Stimulated activated CD4-positive, alpha-beta T cell treated with anti-CD3 and anti-CD28 coated beads, Interleukin-1b, Interleukin-23, amount 100 ng/mL, for 4 hours (primary cell): ENCODE data around the gene AASDH.
"Not testable (repeated sequence)": the region's sequence is repeated elsewhere in the genome, so short reads cannot be mapped to it uniquely, and the experiment has no call there.

Source experiments
- DNase-seq, 2 donors: peaks; one replicate each; pipeline ENCODE4 v3.0.0-alpha.2; 2020; ENCODE audit warnings: low read depth in 2 of 2

Gene AASDH

DNA sequence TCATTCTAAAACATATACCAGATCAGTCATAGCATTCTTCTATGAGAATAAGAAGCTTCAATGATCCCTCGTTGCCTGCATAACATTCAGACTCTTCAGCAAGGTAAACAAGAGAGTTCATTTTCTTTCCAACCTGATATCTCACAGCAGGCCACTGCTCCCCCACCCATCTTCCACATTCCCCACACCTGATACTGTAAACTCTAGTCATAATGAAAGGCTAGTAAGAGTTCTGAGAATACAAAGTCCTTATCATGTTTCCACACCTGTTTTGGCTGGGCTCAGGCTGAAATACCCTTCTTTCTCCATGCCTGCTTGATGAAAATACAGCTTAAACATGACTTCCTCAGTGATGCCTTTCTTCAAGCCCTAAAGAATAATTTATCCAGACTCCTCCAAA is 2.3 kb upstream of the AASDH start:
- no peak for DNase-seq

DNA sequence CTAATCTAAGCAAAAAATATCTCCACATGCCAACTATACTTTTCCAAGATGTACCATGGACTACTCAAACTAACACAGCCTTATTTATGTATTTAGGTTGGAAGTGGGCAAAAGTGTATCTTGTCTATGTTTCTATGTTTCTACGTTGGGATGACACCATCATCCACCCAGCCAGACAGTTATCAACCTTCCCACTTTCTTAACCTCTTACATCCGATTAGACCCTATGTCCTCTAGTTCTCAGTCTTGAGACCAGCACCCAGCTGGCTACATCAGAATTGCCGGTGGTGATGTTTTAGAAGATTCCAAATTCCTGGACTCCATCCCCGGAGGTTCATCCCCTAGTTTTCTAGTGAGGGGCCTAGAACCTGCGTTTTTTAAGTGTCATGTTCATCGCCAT is 1.0 kb upstream of the AASDH start:
- no peak for DNase-seq

- DNase-seq = no peak
These were observed 1.2 kb downstream of the AASDH start for GRCh38 chr4:56386091-56386490.

DNA sequence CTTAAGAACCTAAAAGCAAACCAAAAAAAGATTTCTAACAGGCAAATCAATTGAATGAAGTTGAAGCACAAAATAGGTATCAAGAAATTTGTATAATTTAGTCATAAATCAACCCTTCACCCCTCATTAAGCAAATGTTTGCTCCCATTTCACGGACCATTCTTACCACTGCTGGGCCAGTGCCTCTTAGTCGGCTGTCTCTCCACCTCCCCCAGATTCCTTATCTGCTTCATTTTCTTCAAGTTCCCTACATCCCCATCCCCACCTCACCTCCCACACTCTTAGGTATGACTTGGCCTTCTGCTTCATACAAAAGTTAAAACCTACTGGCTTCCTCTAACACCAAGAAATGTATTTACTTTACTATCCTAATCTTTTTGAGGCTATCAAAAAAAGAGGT is 11.8 kb downstream of the AASDH start:
- no peak for DNase-seq

- DNase-seq = no peak
These were observed 12.3 kb downstream of the AASDH start for GRCh38 chr4:56374956-56375355.

GRCh38 chr4:56372774-56373173 is 14.5 kb downstream of the AASDH start:
- no peak for DNase-seq

DNA sequence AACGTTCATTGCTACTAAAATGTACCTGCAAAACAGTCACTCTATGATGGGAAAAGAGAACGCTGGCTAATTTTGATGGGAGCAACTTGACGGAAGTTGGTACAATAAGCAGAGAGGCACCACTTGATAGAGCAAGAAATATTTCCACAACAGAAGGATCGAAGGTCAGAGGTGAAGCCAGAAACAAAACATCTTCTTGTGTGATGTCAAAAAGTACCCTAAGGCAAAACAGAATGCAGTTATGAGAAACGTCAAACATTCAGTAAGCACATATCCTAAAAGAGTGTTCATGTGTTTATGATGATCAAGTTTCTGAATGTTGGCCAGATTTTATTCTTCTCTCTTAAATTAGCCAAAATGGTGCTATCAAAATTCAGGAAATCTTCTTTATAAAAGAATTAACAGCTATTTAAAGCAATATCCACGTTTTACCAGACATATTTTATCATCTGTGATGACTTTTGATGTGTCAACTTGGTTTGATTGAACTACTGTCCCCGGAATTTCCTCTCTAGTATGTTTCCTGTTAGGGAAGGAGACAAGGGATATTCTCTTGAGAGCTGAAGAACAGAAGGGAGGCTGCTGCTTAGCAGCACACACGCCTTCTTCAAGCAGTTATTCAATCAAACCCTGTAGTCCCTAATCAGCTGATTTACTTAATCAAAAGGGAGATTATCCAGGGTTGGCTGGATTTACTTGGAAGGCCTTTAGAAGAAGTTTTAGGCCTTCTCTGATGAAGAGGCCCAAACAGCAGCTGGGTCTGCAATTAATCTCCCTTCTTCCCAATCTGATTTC is 15.7 kb downstream of the AASDH start:
- DNase-seq = no peak

GRCh38 chr4:56370377-56370776 is 16.9 kb downstream of the AASDH start:
- no peak for DNase-seq

- not testable (repeated sequence) for DNase-seq
These were observed 24.3 kb downstream of the AASDH start for GRCh38 chr4:56362981-56363380.

DNA sequence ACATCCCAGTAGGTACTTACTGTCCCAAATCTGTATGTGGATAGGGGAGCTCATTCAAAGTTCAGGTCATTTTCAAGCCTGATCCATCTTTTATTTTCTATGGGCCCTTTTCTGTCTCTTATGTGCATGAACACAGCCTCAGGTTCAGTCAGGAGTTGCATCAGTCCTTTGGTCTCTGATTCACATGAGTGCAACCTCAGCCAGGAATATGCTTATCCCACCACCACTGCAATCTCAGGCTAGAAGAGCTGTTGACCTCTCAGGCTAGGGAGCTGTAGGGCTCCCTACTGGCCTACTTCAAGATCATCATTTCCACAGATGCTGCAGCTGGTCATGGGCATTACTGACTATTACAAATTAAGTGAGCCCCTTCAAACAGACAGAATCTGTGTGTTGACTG is 27.2 kb downstream of the AASDH start:
- DNase-seq = no peak

- no peak for DNase-seq
These were observed 30.6 kb downstream of the AASDH start for GRCh38 chr4:56356650-56357049.

- no peak for DNase-seq
These were observed 38.7 kb downstream of the AASDH start for GRCh38 chr4:56348576-56348975.

DNA sequence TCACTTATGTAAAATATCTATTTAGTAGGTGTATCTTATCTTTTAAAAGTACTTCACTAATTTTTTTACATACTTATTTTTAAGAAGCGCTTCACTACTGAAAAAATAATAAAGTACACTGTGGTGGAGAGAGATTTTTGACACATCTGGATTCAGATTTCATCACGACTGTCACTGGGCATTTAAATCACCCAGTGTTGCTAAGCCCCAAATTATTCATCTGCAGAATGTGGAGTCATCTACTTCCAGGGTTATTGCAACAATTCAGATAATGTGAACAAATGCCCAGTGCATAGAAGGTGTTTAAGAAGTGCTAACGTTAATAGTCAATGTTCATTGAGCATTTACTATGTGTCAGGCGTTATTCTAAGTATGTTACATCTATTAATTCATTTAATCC is 41.8 kb downstream of the AASDH start:
- no peak for DNase-seq

GRCh38 chr4:56342746-56343145 is 44.5 kb downstream of the AASDH start:
- no peak for DNase-seq

DNA sequence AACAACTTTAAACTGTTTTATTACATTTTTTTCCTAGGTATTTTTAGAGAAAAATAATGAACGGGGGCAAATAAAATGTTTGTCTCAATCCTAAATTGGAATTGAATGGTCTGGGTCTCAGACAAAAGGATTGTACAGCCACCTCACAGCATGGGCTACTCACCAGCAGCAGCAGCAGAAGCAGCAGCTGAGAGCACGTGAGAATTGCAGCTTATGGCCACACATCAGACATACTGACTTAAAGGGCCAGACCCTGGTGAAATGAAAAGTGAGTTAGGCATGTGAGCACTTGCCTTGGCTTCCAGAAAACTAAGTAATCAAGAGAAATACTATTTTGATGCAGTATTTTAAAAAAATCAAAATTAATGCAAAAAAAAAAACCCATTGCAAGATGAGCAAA is 56.6 kb downstream of the AASDH start:
- no peak for DNase-seq

DNA sequence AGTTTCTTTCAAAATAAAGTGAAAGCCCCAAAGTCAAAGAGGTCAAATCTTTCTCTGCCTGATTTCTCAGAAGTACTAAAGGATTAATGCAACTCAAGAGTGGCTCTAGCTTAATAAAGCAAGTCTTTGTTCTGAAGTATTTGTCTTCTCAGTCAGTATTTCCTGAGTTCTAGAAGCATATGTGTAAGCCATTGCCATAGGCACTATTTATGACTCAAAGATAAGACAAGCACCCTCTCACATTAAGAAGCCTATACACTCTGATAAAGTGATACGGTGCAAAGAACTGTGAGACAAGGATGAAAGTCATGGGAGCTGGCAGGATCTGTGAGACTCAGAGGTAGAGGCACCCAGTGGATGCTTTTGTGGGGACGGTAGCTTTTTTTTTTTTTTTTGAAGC is 60.9 kb downstream of the AASDH start:
- DNase-seq = no peak

DNA sequence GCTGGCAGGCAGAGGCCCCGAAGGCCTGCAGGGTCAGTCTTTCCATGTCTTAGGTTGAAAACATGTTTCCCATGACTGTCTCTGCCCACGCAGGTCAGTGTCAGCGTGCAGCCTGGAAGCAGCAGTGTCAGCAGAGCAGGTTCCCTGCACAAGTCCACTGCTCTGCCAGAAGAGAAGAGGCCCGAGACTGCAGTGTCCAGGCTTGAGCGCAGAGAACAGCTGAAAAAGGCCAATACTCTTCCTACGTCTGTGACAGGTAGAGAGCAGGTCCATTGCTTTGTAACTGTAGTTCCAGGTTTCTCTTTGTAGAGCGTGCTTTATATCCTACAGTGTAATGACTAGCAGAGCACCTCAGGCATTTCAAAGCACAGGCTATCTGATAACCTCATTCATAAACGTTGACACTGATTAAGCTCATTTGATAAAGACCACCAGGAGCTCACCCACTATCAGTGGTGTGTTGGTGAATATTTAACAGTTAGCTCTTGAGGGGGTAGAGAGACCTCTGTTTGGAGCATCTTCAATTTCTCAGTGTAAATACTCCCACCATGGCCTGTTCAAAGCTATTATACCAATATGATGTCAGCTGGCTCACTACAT is 63.2 kb downstream of the AASDH start:
- no peak for DNase-seq

DNA sequence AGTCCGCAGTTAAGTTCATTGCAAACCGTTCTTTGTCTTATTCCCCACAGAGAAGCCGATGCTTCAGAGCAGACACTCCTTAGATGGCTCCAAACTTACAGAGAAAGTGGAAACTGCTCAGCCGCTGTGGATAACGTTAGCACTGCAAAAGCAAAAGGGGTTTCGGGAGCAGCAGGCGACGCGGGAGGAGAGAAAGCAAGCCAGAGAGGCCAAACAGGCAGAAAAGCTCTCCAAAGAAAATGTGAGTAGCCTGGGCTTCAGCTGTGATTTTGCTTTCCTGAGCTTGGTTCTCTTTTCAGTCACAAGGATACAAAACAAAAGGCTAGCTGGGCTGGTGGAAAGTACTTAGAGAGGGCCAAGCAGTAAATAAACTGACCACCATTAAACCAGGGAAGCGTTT is 64.0 kb downstream of the AASDH start:
- no peak for DNase-seq

DNA sequence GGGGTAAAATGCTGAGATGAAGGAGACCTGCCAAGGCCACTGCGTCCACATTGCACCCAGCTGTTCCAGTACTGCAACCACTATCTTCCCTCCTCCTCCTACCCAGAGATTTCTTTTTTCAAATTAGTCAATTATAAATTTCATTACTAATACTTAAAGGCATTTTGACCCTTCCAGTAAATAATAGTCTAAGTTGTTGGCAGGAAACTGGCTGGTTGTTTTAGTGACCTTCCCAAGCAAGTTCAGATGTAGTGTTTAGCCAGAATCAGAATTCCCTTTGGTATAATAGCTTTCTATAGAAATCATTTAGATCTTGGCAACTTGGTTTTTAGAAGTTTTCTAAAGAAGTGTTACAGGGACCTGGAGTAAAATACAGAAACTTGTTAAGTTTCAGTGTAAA is 66.0 kb downstream of the AASDH start:
- no peak for DNase-seq

DNA sequence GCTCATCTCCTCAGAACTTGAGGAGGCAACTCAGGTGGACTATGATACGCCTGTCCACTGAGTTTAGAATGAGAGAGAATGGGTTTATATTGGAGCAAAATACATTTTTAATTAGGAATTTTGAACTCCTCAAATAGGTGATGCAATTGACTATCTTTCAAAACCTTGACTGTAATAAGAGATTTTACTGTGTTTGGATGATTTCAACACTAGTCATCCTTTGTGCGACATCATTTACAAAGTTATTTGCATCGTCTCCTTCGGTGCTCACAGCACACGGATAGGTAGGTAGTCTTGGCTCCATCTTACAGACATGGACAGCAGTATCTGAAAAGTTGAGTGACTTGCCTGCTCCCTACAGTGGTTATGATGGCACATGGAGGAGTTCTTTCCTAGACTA is 67.0 kb downstream of the AASDH start:
- no peak for DNase-seq

- DNase-seq = no peak
These were observed 68.7 kb downstream of the AASDH start for GRCh38 chr4:56318555-56318954.

DNA sequence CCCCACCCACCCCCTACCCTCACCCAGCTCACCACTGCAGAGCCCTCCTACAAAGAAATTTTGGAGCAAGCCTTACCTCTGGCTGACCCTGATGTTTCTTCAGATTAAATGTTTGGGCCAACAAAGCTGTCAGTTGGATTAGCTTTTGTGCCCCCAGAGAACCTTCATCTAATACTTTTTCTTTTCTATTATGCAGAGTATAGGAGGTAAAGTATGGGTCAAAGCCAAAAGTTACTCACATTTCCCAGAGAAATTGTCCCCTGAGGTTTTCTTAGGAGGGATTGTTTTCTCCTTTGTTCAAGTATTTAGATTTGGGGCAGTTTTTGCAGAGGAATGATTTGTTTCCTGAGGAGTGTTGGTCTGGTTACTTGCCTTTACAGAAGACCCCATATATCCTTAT is 69.5 kb downstream of the AASDH start:
- DNase-seq = no peak

GRCh38 chr4:56316011-56316650 is 71.2 kb downstream of the AASDH start:
- no peak for DNase-seq
